Keratinocyte (primary cell): ENCODE results near the gene FNIP2.

Source experiments
- EZH2 ChIP-seq: IDR thresholded peaks from one replicate; pipeline ENCODE4 v1.6.1; 2012; ENCODE audit warnings: inconsistent platforms, mild to moderate bottlenecking, low read length, moderate library complexity
- TF ChIP-seq, protein P1 (sequence below), 3 experiments: IDR thresholded peaks in 1 of 3; conservative IDR thresholded peaks in 1 of 3; optimal IDR thresholded peaks in 1 of 3; 2 replicates in 2 of 3; 3 replicates in 1 of 3; pipeline versions ENCODE3 to v1.5.1; 2011; ENCODE audit warnings: low read length in 3 of 3, mild to moderate bottlenecking in 3 of 3, moderate library complexity in 2 of 3, control low read depth in 1 of 3, inconsistent platforms in 1 of 3; ENCODE audit not compliant: insufficient read depth in 2 of 3; ENCODE audit errors: extremely low read depth in 1 of 3

DNA sequence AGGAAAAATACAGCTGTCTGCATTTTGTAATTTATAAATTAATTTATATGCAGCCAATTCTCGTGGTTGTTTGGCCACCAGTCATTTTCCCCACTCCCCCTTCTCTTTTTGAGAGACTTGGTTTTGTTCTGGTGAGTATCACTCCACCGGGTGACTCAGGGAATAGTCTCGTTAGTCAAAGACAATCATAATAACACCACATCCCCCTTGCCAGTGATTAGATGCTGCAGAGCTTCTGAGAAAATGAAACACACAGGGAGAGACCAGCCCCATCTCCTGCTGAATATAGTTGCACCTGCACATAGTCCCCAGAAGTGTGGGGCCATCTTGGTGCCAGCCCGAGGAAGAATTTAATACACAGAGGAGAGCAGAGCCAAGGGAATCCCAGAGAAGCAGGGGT lies 8.0 kb upstream of the FNIP2 start:
- TF ChIP-seq EZH2: no peak
- TF ChIP-seq, protein P1, sequence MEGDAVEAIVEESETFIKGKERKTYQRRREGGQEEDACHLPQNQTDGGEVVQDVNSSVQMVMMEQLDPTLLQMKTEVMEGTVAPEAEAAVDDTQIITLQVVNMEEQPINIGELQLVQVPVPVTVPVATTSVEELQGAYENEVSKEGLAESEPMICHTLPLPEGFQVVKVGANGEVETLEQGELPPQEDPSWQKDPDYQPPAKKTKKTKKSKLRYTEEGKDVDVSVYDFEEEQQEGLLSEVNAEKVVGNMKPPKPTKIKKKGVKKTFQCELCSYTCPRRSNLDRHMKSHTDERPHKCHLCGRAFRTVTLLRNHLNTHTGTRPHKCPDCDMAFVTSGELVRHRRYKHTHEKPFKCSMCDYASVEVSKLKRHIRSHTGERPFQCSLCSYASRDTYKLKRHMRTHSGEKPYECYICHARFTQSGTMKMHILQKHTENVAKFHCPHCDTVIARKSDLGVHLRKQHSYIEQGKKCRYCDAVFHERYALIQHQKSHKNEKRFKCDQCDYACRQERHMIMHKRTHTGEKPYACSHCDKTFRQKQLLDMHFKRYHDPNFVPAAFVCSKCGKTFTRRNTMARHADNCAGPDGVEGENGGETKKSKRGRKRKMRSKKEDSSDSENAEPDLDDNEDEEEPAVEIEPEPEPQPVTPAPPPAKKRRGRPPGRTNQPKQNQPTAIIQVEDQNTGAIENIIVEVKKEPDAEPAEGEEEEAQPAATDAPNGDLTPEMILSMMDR (optimal IDR thresholded peaks at IDR 0.05 in 1 of 3, IDR thresholded peaks at IDR 0.05 in 1 of 3, conservative IDR thresholded peaks at IDR 0.05 in 1 of 3; ENCODE audit: extremely low read depth in 1 of 3, insufficient read depth in 2 of 3, low read length in 3 of 3): no peak
